Uterus (tissue), 4 donors: ENCODE measurements around the gene LAMTOR5. TPM values are rescaled to one million over a fixed set of nuclear protein-coding genes. Genes with fewer than 3 reads are reported as not detected.
"Not testable (repeated sequence)": the region's sequence is repeated elsewhere in the genome, so short reads cannot be mapped to it uniquely, and the experiment has no call there.

Experiments
- DNase-seq, 2 donors: peaks; one replicate each; pipeline ENCODE4 v3.0.0-alpha.2; 2019 to 2020
- H3K27ac ChIP-seq, 2 donors: fragments of 200-600 bp; sonication (generic); 1 replicate in 1 of 2; 2 replicates in 1 of 2; pipeline ENCODE4 v1.5.1; 2016 to 2018
- H3K27me3 ChIP-seq, 2 donors: fragments of 200-600 bp; sonication (generic); one replicate each; pipeline ENCODE4 v1.5.1; 2018 to 2019; ENCODE audit warnings: control low read depth in 1 of 2
- H3K36me3 ChIP-seq, 2 donors: fragments of 200-600 bp; sonication (generic); one replicate each; pipeline ENCODE4 v1.5.1; 2019; ENCODE audit warnings: control low read depth in 1 of 2
- H3K4me1 ChIP-seq, 2 donors: fragments of 200-600 bp; sonication (generic); one replicate each; pipeline ENCODE4 v1.5.1; 2018 to 2019; ENCODE audit warnings: control low read depth in 1 of 2
- H3K4me3 ChIP-seq, 2 donors: fragments of 200-600 bp; sonication (generic); 1 replicate in 1 of 2; 2 replicates in 1 of 2; pipeline ENCODE4 v1.5.1; 2018 to 2019; ENCODE audit warnings: mild to moderate bottlenecking in 1 of 2
- H3K9me3 ChIP-seq, 2 donors: fragments of 200-600 bp; sonication (generic); one replicate each; pipeline ENCODE4 v1.5.1; 2019; ENCODE audit warnings: control low read depth in 1 of 2
- CTCF ChIP-seq, 4 experiments: fragments of 200-600 bp in 2 of 4; fragments of 450-650 bp in 2 of 4; sonication (generic) in 2 of 4; IDR thresholded peaks; one replicate each; pipeline ENCODE4 v1.5.1; 2016 to 2019; ENCODE audit warnings: antibody characterized with exemption in 4 of 4, mild to moderate bottlenecking in 2 of 4, moderate library complexity in 1 of 4
- POLR2A ChIP-seq, 2 donors: fragments of 450-650 bp; IDR thresholded peaks; one replicate each; pipeline ENCODE4 v1.6.1; 2016; ENCODE audit warnings: antibody characterized with exemption in 2 of 2, mild to moderate bottlenecking in 1 of 2, moderate library complexity in 1 of 2
- intact Hi-C: fragments of 100-400 bp; cut with DNase I; formaldehyde crosslinking; loops from one replicate; pipeline ENCODE4 v1.15.1; 2023; ENCODE audit warnings: low total_unique reads
- total RNA-seq, 4 donors: library from RNA; depleted of rRNA in 3 of 4; stranded (reverse); fragments of >200 nt in 3 of 4; gene quantifications; one replicate each; pipeline versions ENCODE4 v1.1.0 to v1.2.4, GENCODE V29; 2014 to 2023
- donor health status: DM: yes; HTN: yes; CAD: no.

LAMTOR5 gene
- total RNA-seq, 4 donors from 2014 or later, result 5.4 to 117 (median 58.5) TPM

- intact Hi-C loops, result no loop called here
- Histone ChIP-seq H3K27me3 (no peaks in the 10 kb centered on the region), H3K9me3 (no peaks in the 10 kb centered on the region), H3K4me1 (no peaks in the 10 kb centered on the region), H3K27ac (no peak overlapping the region), H3K36me3 (no peaks in the 10 kb centered on the region), H3K4me3 (no peak overlapping the region)
- DNase-seq, result no peak
- TF ChIP-seq CTCF (IDR thresholded peaks at IDR 0.05), result no peak
- no peak for TF ChIP-seq POLR2A (IDR thresholded peaks at IDR 0.05)
Measured at GRCh38 chr1:110420874-110421793, 13.6 kb upstream of the LAMTOR5 start.

GRCh38 chr1:110420023-110420662 lies 12.6 kb upstream of the LAMTOR5 start:
- H3K4me1 ChIP-seq, result no peaks in the 10 kb centered on the region
- H3K27me3 ChIP-seq, result no peaks in the 10 kb centered on the region
- no peak overlapping the region for H3K27ac ChIP-seq
- no peak overlapping the region for H3K4me3 ChIP-seq
- TF ChIP-seq CTCF (IDR thresholded peaks at IDR 0.05) (no peak), POLR2A (IDR thresholded peaks at IDR 0.05) (no peak)
- no peaks in the 10 kb centered on the region for H3K36me3 ChIP-seq
- intact Hi-C loops, result no loop called here
- H3K9me3 ChIP-seq, result no peaks in the 10 kb centered on the region
- no peak for DNase-seq

- intact Hi-C loops, result no loop called here
- Histone ChIP-seq H3K9me3 (no peaks in the 10 kb centered on the region), H3K27ac (no peak overlapping the region), H3K36me3 (no peaks in the 10 kb centered on the region), H3K4me1 (no peaks in the 10 kb centered on the region), H3K4me3 (no peak overlapping the region), H3K27me3 (no peaks in the 10 kb centered on the region)
- DNase-seq, result no peak
- TF ChIP-seq CTCF (IDR thresholded peaks at IDR 0.05), result no peak
- TF ChIP-seq POLR2A (IDR thresholded peaks at IDR 0.05), result no peak
Measured at GRCh38 chr1:110418729-110419128, 11.2 kb upstream of the LAMTOR5 start.

GRCh38 chr1:110413045-110413444 lies 5.6 kb upstream of the LAMTOR5 start:
- H3K36me3 ChIP-seq, H3K4me3 ChIP-seq, H3K4me1 ChIP-seq, DNase-seq, intact Hi-C loops, H3K9me3 ChIP-seq, H3K27me3 ChIP-seq, H3K27ac ChIP-seq: not testable (repeated sequence)

- Histone ChIP-seq H3K4me3 (no peak overlapping the region), H3K4me1 (no peaks in the 10 kb centered on the region), H3K27ac (no peak overlapping the region), H3K36me3 (no peaks in the 10 kb centered on the region), H3K27me3 (no peaks in the 10 kb centered on the region), H3K9me3 (no peaks in the 10 kb centered on the region)
- peak; percentile 23 to 32 for DNase-seq
- intact Hi-C loops, result no loop called here
- TF ChIP-seq POLR2A (IDR thresholded peaks at IDR 0.05), result no peak
- TF ChIP-seq CTCF (IDR thresholded peaks at IDR 0.05), result peak; percentile 34 to 52 (median 42)
Measured at GRCh38 chr1:110412576-110412975, 5.1 kb upstream of the LAMTOR5 start.
